T-helper 22 cell (primary cell): ENCODE results near the gene GTF2A2.
"Not testable (repeated sequence)": the region's sequence is repeated elsewhere in the genome, so short reads cannot be mapped to it uniquely, and the experiment has no call there.

Experiments
- DNase-seq: peaks from one replicate; pipeline ENCODE4 v3.0.0-alpha.2; 2020; ENCODE audit warnings: low read depth

Gene GTF2A2

GRCh38 chr15:59674361-59674877, 17.1 kb upstream of the GTF2A2 start:
- DNase-seq, result no peak

DNA sequence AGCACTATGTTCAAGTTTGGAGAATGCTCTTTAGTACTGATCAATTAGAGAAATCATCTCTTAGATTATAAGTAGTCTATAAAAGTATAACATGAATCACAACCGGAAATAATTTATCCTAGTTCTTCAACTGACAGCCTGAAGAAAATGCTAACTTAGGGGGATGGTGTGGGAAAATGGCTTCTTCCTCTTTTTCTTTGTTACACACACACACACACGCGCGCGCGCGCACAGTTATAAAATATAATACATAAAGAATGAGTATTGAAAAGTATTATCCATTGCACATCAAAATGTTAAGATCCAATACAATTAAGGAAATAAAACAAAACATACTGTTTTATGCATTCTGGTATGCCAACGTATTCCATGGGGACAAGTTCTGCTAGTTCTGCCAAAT, 11.2 kb upstream of the GTF2A2 start:
- DNase-seq, result no peak

GRCh38 chr15:59662260-59662659, 4.9 kb upstream of the GTF2A2 start:
- DNase-seq, result no peak

DNA sequence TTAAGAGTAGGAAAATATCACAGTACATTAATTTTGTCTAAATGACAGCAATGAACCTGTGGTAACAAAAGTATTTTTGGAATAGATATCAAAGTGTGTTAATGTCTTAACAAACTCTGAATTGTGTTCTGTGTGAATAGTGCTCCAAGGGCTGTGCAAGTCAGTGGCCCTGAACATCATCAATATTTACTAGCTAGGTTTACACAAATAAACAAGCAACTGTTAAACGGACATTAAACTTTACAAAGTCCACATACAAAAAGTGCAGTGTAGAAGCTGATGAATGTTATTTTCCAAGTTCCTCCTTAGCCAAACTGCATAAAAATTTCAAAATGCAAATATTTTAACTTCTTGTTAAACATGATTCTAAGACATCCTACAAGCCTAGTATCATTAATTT, 2.1 kb upstream of the GTF2A2 start:
- no peak for DNase-seq

- no peak for DNase-seq
These were observed 365 bp upstream of the GTF2A2 start for GRCh38 chr15:59657635-59658125.

DNA sequence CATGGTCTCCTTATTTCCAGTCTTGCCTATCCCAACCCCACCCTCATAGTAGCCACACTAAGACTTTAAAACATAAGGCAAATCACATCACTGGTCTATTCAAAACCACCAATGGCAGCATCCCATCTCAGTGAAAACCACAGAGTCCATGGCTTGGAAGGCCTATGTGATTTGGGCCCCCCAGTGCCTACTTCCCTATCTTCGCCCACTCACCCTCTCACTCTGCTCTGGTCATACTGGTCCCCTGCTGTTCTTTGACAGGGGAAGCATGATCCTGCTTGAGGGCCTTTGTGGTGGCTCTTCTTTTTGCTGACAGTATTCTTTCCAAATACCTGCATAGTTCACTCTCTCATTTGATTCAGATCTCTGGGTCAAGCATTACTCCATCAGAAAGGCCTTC, 3.3 kb downstream of the GTF2A2 start:
- DNase-seq, result no peak

DNA sequence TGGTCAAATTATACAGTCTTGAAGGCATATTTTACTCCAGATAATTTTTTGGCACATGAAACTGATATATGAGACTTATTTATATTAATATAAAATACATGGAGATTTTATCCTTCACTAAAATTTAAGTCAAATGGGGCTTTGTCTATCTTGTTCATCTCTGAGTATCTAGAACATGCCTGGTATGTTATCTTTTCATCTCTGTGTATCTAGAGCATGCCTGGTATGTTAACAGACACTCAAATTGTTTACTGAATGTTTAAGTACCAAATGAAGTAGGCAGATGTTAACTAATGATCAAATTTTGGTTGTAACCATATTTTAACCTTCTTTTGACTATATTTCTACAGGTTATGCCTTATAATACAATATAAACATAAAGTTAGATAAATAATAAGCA, 7.7 kb downstream of the GTF2A2 start:
- no peak for DNase-seq

GRCh38 chr15:59647085-59647484, 10.2 kb downstream of the GTF2A2 start:
- DNase-seq, result no peak

- DNase-seq, result no peak
These were observed 11.0 kb downstream of the GTF2A2 start for GRCh38 chr15:59646277-59646676.

DNA sequence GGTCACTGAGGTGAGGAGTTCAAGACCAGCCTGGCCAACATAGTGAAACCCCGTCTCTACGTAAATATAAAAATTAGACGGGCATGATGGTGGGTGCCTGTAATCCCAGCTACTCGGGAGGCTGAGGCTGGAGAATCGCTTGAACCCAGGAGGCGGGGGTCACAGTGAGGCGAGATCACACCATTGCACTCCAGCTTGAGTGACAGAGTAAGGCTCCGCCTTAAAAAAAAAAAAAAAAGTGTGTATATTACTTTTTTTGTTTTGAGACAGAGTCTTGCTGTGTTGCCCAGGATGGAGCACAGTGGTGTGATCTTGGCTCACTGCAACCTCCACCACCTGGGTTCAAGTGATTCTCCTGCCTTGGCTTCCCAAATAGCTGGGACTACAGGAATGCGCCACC, 11.5 kb downstream of the GTF2A2 start:
- not testable (repeated sequence) for DNase-seq

- no peak for DNase-seq
These were observed 12.6 kb downstream of the GTF2A2 start for GRCh38 chr15:59644756-59645155.

GRCh38 chr15:59642351-59642750, 15.0 kb downstream of the GTF2A2 start:
- no peak for DNase-seq

GRCh38 chr15:59637507-59637906, 19.8 kb downstream of the GTF2A2 start:
- DNase-seq, result not testable (repeated sequence)

- no peak for DNase-seq
These were observed 21.1 kb downstream of the GTF2A2 start for GRCh38 chr15:59636184-59636583.

DNA sequence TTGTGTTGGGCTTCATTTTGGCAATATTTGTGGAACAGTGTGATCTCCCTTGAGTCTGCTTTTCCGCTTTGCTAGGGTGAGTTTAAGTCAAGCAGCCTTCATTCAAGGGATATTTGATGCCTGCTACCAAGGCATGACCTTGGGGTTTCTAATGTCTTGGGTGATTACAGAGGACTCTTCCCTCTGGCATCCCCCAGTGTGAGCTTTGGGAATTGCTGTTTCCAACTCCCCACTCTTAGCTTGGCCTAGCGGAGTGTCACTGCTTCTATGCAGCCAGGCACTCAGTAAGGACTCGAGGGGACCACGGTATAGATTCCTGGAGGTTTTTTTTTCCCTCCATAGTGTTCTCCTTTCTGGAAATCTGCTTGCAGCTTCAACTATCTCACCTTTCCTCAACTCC, 24.6 kb downstream of the GTF2A2 start:
- DNase-seq, result no peak

DNA sequence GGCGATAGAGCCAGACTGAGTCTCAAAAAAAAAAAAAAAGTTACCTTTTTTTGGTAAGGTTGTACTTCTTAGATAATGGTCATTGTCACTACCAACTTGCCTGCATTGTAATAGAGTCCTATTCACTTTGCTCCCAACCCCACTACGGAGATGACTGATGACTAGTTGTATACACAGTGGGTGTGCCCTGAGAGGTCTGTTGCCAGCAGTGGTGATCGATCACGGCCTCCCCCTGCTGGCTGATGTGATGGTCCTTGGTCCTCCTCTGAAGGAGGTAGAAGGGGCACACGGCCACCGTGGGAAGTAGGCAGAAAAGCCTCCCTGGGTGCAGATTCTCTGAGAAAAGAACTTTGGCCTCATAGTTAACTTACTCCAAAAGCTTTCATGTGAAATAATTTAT, 35.0 kb downstream of the GTF2A2 start:
- no peak for DNase-seq

DNA sequence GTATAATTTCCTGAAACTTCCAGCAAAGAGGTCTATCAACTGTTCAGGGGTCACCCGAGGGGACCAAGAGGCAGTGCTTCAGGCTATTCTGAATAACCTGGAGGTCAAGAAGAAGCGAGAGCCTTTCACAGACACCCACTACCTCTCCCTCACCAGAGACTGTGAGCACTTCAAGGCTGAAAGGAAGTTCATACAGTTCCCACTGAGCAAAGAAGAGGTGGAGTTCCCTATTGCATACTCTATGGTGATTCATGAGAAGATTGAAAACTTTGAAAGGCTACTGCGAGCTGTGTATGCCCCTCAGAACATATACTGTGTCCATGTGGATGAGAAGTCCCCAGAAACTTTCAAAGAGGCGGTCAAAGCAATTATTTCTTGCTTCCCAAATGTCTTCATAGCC, 38.9 kb downstream of the GTF2A2 start:
- no peak for DNase-seq

GRCh38 chr15:59616379-59616778, 40.9 kb downstream of the GTF2A2 start:
- no peak for DNase-seq

- no peak for DNase-seq
These were observed 41.7 kb downstream of the GTF2A2 start for GRCh38 chr15:59615661-59616060.

GRCh38 chr15:59614153-59614552, 43.2 kb downstream of the GTF2A2 start:
- no peak for DNase-seq

- no peak for DNase-seq
These were observed 45.7 kb downstream of the GTF2A2 start, which contains the start of gene GCNT3 for GRCh38 chr15:59611276-59612260. GCNT3 (plus strand) TSS chr15:59611783; CDS start chr15:59618239, 6,456 bp downstream.

DNA sequence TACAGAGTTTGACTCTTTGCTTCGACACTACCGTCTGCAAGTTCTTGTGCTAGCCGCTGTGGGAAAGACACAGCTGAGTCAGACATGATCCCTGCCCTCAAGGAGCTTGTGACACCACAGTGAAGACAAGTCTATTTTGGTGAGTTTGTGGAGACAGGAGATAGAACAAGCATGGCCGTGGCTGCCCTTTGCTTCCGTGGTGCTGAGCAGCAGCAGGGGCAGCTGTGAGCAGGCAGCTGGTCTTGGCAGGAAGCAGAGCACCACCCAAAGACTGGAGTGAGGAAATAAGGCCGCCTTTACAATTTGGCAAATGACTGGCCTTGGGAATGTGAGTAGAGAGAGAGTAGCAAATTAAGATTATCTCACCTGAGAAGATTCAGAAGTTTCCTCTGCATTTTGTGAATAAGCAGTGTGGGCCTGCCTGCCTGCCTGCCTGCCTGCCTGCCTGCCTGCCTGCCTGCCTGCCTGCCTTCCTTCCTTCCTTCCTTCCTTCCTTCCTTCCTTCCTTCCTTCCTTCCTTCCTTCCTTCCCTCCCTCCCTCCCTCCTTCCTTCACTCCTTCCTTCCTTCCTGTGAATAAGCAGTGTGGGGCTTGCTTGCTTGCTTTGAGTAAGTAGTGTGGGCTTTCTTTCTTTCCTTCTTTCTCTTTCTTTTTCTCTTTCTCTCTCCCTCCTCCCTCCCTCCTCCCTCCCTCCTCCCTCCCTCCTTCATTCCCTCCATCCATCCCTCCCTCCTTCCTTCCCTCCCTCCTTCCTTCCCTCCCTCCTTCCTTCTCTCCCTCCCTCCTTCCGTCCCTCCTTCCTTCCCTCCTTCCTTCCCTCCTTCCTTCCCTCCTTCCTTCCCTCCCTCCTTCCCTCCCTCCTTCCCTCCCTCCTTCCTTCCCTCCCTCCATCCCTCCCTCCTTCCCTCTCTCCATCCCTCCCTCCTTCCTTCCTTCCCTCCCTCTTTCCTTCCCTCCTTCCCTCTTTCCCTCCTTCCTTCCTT, 47.3 kb downstream of the GTF2A2 start:
- DNase-seq, result no peak
